Sigmoid colon (tissue), 4 donors: ENCODE results near the gene RETREG3.
"Not testable (repeated sequence)": the region's sequence is repeated elsewhere in the genome, so short reads cannot be mapped to it uniquely, and the experiment has no call there.

Source experiments
- CTCF ChIP-seq, 4 experiments: fragments of 450-650 bp in 3 of 4; fragments of 200-600 bp in 1 of 4; IDR thresholded peaks; one replicate each; pipeline ENCODE4 v1.5.1; 2016 to 2019; ENCODE audit warnings: antibody characterized with exemption in 4 of 4, mild to moderate bottlenecking in 3 of 4, moderate library complexity in 2 of 4
- EP300 ChIP-seq, 4 donors: sonication (generic); formaldehyde crosslinking; IDR thresholded peaks; one replicate each; pipeline ENCODE4 v1.6.1; 2017; ENCODE audit warnings: antibody characterized with exemption in 4 of 4
- POLR2A ChIP-seq, 2 donors: fragments of 450-650 bp; IDR thresholded peaks; one replicate each; pipeline ENCODE4 v1.6.1; 2016; ENCODE audit warnings: antibody characterized with exemption in 2 of 2, mild to moderate bottlenecking in 2 of 2, moderate library complexity in 2 of 2
- POLR2AphosphoS5 ChIP-seq, 4 donors: sonication (generic); formaldehyde crosslinking; IDR thresholded peaks; one replicate each; pipeline ENCODE4 v1.6.1; 2017; ENCODE audit warnings: antibody characterized with exemption in 4 of 4

- not testable (repeated sequence) for TF ChIP-seq CTCF, POLR2A, EP300, POLR2AphosphoS5 (IDR thresholded peaks at IDR 0.05)
These were observed 53.1 kb downstream of the RETREG3 start for GRCh38 chr17:42555961-42556617.
